HG02981 (cell line): Measurements from ENCODE around the gene TUBA8.
"Not testable (repeated sequence)": the region's sequence is repeated elsewhere in the genome, so short reads cannot be mapped to it uniquely, and the experiment has no call there.

Source experiments
- ATAC-seq: cut with Tn5 transposase; IDR thresholded peaks from one replicate; pipeline ENCODE4 v1.9.1; 2021; ENCODE audit warnings: mild to moderate bottlenecking, moderate library complexity; ENCODE audit not compliant: unreplicated experiment

Gene TUBA8

GRCh38 chr22:18123476-18124025, 12.9 kb downstream of the TUBA8 start:
- not testable (repeated sequence) for ATAC-seq

GRCh38 chr22:18126606-18127005, 16.0 kb downstream of the TUBA8 start:
- no peak for ATAC-seq

GRCh38 chr22:18130018-18130417, 19.4 kb downstream of the TUBA8 start:
- no peak for ATAC-seq

- ATAC-seq = no peak
These were observed 20.3 kb downstream of the TUBA8 start for GRCh38 chr22:18130699-18131429.

GRCh38 chr22:18133452-18133851, 22.8 kb downstream of the TUBA8 start:
- no peak for ATAC-seq

- no peak for ATAC-seq
These were observed 26.1 kb downstream of the TUBA8 start for GRCh38 chr22:18136563-18137320.

GRCh38 chr22:18141004-18141403, 30.4 kb downstream of the TUBA8 start:
- ATAC-seq = not testable (repeated sequence)

- ATAC-seq = no peak
These were observed 33.5 kb downstream of the TUBA8 start for GRCh38 chr22:18144105-18144504.

- ATAC-seq = no peak
These were observed 35.2 kb downstream of the TUBA8 start for GRCh38 chr22:18145676-18146388.

- no peak for ATAC-seq
These were observed 35.8 kb downstream of the TUBA8 start for GRCh38 chr22:18146389-18146753.

- no peak for ATAC-seq
These were observed 37.2 kb downstream of the TUBA8 start for GRCh38 chr22:18147791-18148190.

- ATAC-seq = no peak
These were observed 37.8 kb downstream of the TUBA8 start for GRCh38 chr22:18148293-18148965.

- ATAC-seq = no peak
These were observed 41.9 kb downstream of the TUBA8 start for GRCh38 chr22:18152519-18152918.

GRCh38 chr22:18154821-18155390, 44.3 kb downstream of the TUBA8 start:
- ATAC-seq = no peak

- not testable (repeated sequence) for ATAC-seq
These were observed 44.9 kb downstream of the TUBA8 start for GRCh38 chr22:18155546-18155945.

- no peak for ATAC-seq
These were observed 46.5 kb downstream of the TUBA8 start for GRCh38 chr22:18156878-18157713.

- no peak for ATAC-seq
These were observed 47.1 kb downstream of the TUBA8 start for GRCh38 chr22:18157714-18158028.

GRCh38 chr22:18160641-18161040, 50.0 kb downstream of the TUBA8 start:
- not testable (repeated sequence) for ATAC-seq

- not testable (repeated sequence) for ATAC-seq
These were observed 53.2 kb downstream of the TUBA8 start for GRCh38 chr22:18163843-18164242.

- not testable (repeated sequence) for ATAC-seq
These were observed 54.0 kb downstream of the TUBA8 start for GRCh38 chr22:18164584-18164983.
